Measurements from ENCODE around the gene KRTAP6-2.

Gene KRTAP6-2

DNA sequence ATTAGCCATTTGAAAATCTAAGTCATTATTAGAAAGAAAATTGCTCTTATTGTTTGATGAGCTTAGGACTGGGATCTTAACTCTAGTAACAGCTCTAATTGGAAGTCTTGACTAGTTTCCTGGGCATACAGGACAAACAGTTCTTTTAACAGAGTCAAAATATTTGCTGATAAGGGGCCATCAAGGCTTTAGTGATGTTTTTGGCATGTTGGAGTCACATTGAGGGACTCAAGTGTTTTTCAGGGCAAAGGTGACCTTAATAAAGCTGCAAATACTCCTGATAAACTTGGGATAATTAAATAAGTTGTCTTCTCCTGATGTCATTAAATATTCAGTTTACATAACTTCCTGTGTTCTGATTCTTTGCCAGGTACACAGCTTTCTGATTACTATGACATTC lies 31.1 kb downstream of the KRTAP6-2 start:
- no peak for DNase-seq (ENCODE audit: low read depth in 2 of 2)

DNA sequence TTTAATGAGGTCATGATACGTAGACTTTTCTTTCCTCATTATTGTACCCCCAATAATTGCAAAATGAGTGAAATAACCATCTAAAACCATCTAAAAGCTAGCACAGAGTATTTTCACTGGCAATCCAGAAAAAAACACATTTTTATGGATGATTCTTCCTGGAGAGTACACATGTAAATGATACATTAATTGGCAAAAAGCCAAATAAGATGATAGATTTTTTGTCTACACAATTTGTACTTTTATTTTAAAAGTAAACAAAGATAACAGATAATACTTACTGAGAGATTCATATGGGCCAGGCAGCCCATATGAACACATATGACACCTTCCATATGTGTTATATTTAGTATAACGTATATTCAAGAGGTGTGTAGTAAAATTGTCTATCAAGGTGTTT lies 35.1 kb downstream of the KRTAP6-2 start:
- DNase-seq (ENCODE audit: low read depth in 2 of 2): no peak

DNA sequence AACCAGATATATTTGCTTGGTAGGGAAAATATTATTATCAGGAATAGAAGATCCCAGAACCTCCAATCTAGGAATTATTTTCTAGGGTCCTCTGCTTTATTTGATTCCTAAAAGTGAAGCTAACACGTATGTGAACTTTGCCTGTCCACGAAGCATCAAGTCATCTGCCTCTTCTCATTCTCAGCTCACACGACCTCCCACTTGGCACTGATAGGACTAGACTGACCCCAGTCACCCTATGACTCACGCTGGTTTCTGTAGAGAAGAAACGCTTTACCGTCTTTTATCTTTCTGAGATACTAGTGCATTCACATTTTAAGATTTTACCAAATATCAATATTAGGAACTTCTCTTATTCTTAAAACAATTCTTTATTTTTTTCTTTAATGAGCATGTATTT lies 35.6 kb downstream of the KRTAP6-2 start:
- no peak for DNase-seq (ENCODE audit: low read depth in 2 of 2)

DNA sequence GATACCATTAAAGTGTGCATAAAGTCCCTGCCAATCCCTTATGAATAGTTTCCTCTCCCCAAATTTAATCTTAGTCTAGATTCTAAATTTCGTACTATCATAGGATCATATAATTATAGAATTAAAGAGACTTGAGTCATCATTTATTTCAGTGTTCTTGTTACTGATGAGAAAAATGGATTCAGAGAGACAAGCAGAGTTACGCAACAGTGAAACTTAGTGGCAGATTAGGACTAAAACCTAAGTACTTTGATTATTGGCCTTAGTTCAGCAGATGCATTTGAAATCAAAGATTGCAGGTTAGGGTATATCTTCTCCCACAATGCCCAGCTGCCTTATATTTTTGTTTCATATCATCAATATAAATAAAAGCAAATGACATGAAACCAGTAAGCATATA lies 36.7 kb downstream of the KRTAP6-2 start:
- no peak for DNase-seq (ENCODE audit: low read depth in 2 of 2)

DNA sequence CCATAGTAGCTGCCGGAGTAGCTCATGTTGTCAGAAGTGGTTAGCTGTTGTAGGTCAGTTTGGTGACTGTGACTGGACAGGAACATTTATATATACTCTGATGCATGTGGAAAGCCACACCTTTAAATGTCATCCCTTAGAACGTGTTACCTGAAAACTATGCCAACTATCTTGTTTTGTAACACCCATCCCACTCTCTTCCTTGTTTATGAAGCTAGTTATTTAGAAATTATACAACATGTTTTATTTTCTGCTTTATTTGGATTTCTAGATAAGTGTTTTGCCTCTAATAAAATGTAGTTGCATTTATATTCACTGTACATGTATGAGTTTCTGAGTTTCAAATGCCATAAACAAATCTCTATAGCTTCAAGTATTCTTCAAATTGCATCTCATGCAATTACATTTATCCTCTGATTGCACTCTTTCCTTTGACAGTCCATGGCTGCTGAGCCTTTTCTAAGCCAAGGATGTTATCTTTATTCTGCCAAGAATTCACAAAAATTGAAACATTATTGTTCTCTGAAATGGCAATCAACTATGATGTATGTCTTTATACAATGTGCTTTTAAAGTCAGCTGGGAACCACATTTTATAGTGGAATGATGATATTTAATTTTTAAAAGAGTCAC lies 37.3 kb downstream of the KRTAP6-2 start, which contains the start of gene KRTAP19-7:
TSS of gene KRTAP19-7 (minus strand) at position 51 of the 632 bp plus-strand sequence. CDS start at position 26, 25 bp downstream.
- DNase-seq (ENCODE audit: low read depth in 2 of 2): no peak

DNA sequence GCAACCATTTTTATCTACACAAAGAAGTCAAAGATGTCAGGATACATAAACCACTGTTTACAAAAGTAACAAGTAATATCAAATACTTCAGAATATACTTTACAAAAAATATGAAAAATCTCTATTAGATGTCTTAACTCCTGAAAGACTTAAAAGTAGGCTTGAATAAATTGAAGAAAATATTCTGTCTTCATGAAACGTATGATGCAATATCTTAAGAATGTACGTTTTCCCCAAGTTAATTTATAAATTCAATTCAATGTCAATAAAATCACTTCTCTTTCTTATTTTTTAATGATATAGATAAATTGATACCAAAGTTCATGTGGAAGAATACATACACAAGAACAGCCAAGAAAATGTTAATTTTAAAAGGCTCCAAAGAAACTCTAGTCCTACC lies 43.6 kb downstream of the KRTAP6-2 start:
- no peak for DNase-seq (ENCODE audit: low read depth in 2 of 2)

DNA sequence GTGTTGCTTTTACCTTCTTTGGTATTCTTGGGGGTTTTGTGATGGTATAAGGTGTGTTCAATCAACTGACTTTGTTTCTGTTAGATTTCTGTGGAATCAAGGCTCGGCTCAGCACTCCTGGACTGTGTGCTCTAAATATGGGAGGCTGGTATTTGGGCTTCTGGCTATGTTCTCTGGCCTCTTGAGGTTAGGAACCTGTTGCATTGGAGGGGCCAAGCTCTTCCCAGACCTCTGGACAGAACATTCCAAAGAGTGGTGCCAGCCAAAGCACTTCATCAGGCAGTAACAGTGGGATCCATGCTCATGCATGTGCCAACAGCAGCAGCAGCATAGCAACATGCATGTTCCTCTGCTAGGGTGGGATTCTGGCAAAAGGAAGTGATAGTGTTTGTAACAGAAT lies 45.9 kb downstream of the KRTAP6-2 start:
- DNase-seq (ENCODE audit: low read depth in 2 of 2): no peak
